SK-N-SH (cell line): ENCODE results near the gene IRF2BP2. TPM values are rescaled to one million over a fixed set of nuclear protein-coding genes. Genes with fewer than 3 reads are reported as not detected.

Source experiments
- CTCF ChIA-PET: fragments of 300-600, 350-600 bp; formaldehyde crosslinking; extraction: SDS; loops from one replicate; lab custom pipeline; 2021; lab: Yijun Ruan, JAX
- POLR2A ChIA-PET: fragments of 350-600 bp; sonication (Branson Sonifier 250); formaldehyde crosslinking; extraction: SDS; loops from one replicate; lab custom pipeline; 2020; ENCODE audit warnings: antibody characterized with exemption, inconsistent platforms; lab: Yijun Ruan, JAX
- DNase-seq: peaks from one replicate; pipeline ENCODE4 v3.0.0; 2012
- H2AFZ ChIP-seq: fragments of 200-600 bp; sonication (generic); 2 replicates; pipeline ENCODE4 v1.8.1; 2016; ENCODE audit warnings: antibody characterized with exemption, mild to moderate bottlenecking, low read depth
- H3F3A ChIP-seq: fragments of 200-600 bp; sonication (generic); replicated peaks from 2 replicates; pipeline ENCODE3; 2016; ENCODE audit warnings: antibody characterized with exemption, mild to moderate bottlenecking; ENCODE audit not compliant: insufficient read depth
- H3K27ac ChIP-seq, 2 experiments: fragments of 200-500 bp in 1 of 2; fragments of 200-600 bp in 1 of 2; sonication (Bioruptor generic) in 1 of 2; sonication (generic), shearing (Covaris generic) in 1 of 2; 2 replicates each; pipeline versions ENCODE4 v1.5.1 to v1.6.1; 2014 to 2016; ENCODE audit warnings: low read depth in 2 of 2, inconsistent platforms in 1 of 2, low read length in 1 of 2, mild to moderate bottlenecking in 1 of 2, mixed read lengths in 1 of 2
- H3K27me3 ChIP-seq: fragments of 200-600 bp; sonication (generic), shearing (Covaris generic); 2 replicates; pipeline ENCODE4 v1.6.1; 2016; ENCODE audit warnings: mixed run types; ENCODE audit not compliant: insufficient read depth
- H3K36me3 ChIP-seq, 2 experiments: fragments of 200-500 bp in 1 of 2; fragments of 200-600 bp in 1 of 2; sonication (Bioruptor generic) in 1 of 2; sonication (generic) in 1 of 2; replicated peaks in 1 of 2; 2 replicates each; pipeline versions ENCODE3 to v1.5.1; 2014 to 2016; ENCODE audit warnings: low read length in 1 of 2, mild to moderate bottlenecking in 1 of 2; ENCODE audit not compliant: insufficient read depth in 2 of 2, control insufficient read depth in 1 of 2
- H3K4me1 ChIP-seq, 2 experiments: fragments of 200-500 bp in 1 of 2; fragments of 200-600 bp in 1 of 2; sonication (Bioruptor generic) in 1 of 2; sonication (generic), shearing (Covaris generic) in 1 of 2; 2 replicates each; pipeline versions ENCODE4 v1.5.1 to v1.6.1; 2014 to 2016; ENCODE audit warnings: low read depth in 1 of 2, low read length in 1 of 2, mixed run types in 1 of 2; ENCODE audit not compliant: insufficient read depth in 2 of 2, control insufficient read depth in 1 of 2
- H3K4me2 ChIP-seq: fragments of 200-600 bp; sonication (generic), shearing (Covaris generic); 2 replicates; pipeline ENCODE4 v1.6.1; 2017; ENCODE audit warnings: mixed run types
- H3K4me3 ChIP-seq, 2 experiments: fragments of 200-500 bp in 1 of 2; fragments of 200-600 bp in 1 of 2; sonication (Bioruptor generic) in 1 of 2; sonication (generic), shearing (Covaris generic) in 1 of 2; 2 replicates each; pipeline versions ENCODE4 v1.5.1 to v1.8.1; 2014 to 2016; ENCODE audit warnings: low read depth in 2 of 2, inconsistent platforms in 1 of 2, low read length in 1 of 2, mild to moderate bottlenecking in 1 of 2, mixed read lengths in 1 of 2, moderate library complexity in 1 of 2
- H3K79me2 ChIP-seq: fragments of 200-600 bp; sonication (generic); 2 replicates; pipeline ENCODE4 v1.8.1; 2017; ENCODE audit warnings: mild to moderate bottlenecking; ENCODE audit not compliant: insufficient read depth
- H3K9ac ChIP-seq: fragments of 200-600 bp; sonication (generic); 2 replicates; pipeline ENCODE4 v1.6.1; 2017; ENCODE audit warnings: mixed run types
- H3K9me2 ChIP-seq: fragments of 200-600 bp; sonication (generic); 2 replicates; pipeline ENCODE4 v1.6.1; 2017; ENCODE audit warnings: mixed run types
- H3K9me3 ChIP-seq: fragments of 200-600 bp; sonication (generic); 2 replicates; pipeline ENCODE4 v1.6.1; 2017; ENCODE audit warnings: mixed run types, mild to moderate bottlenecking, moderate library complexity
- H4K20me1 ChIP-seq: fragments of 200-600 bp; sonication (generic); 2 replicates; pipeline ENCODE4 v1.6.1; 2017; ENCODE audit warnings: mild to moderate bottlenecking, mixed run types; ENCODE audit not compliant: insufficient read depth
- CHD2 ChIP-seq: fragments of 150-350 bp; IDR thresholded peaks from 2 replicates; pipeline ENCODE4 v1.6.1; 2018; ENCODE audit warnings: low read length; ENCODE audit not compliant: partially characterized antibody
- CTCF ChIP-seq: fragments of 200-600 bp; sonication (generic); IDR thresholded peaks from 2 replicates; pipeline ENCODE4 v1.6.1; 2017; ENCODE audit warnings: antibody characterized with exemption, mild to moderate bottlenecking, moderate library complexity
- FOSL2 ChIP-seq: IDR thresholded peaks from 2 replicates; pipeline ENCODE4 v1.4.0; 2012; ENCODE audit warnings: low read depth, mild to moderate bottlenecking, moderate library complexity, borderline replicate concordance
- FOXM1 ChIP-seq: IDR thresholded peaks from 2 replicates; pipeline ENCODE4 v1.4.0; 2012; ENCODE audit warnings: low read depth, mild to moderate bottlenecking
- IRF3 ChIP-seq: fragments of 150-350 bp; IDR thresholded peaks from 2 replicates; pipeline ENCODE4 v1.6.1; 2016; ENCODE audit warnings: mild to moderate bottlenecking, low read depth, low read length
- MEF2A ChIP-seq: IDR thresholded peaks from 2 replicates; pipeline ENCODE4 v1.4.0; 2012; ENCODE audit warnings: low read depth, borderline replicate concordance
- MXI1 ChIP-seq: IDR thresholded peaks from 2 replicates; pipeline ENCODE4 v1.6.1; 2012; ENCODE audit warnings: mild to moderate bottlenecking, low read depth, low read length, improper control_type of control experiment
- POLR2AphosphoS5 ChIP-seq: IDR thresholded peaks from 2 replicates; pipeline ENCODE4 v1.6.1; 2012; ENCODE audit warnings: low read depth, low read length
- RAD21 ChIP-seq: IDR thresholded peaks from 2 replicates; pipeline ENCODE4 v1.6.1; 2012; ENCODE audit warnings: mild to moderate bottlenecking, low read length
- RCOR1 ChIP-seq: fragments of 150-350 bp; IDR thresholded peaks from 2 replicates; pipeline ENCODE4 v1.6.1; 2017; ENCODE audit warnings: antibody characterized with exemption, low read length
- RFX5 ChIP-seq: IDR thresholded peaks from 2 replicates; pipeline ENCODE4 v1.6.1; 2012; ENCODE audit warnings: mild to moderate bottlenecking, improper control_type of control experiment, low read length
- SMC3 ChIP-seq: IDR thresholded peaks from 2 replicates; pipeline ENCODE4 v1.6.1; 2012; ENCODE audit warnings: low read depth, low read length, improper control_type of control experiment
- USF1 ChIP-seq: IDR thresholded peaks from 2 replicates; pipeline ENCODE4 v1.4.0; 2012; ENCODE audit warnings: low read depth, borderline replicate concordance
- YY1 ChIP-seq: IDR thresholded peaks from 2 replicates; pipeline ENCODE4 v1.4.0; 2012; ENCODE audit warnings: low read depth, mild to moderate bottlenecking
- ZBTB33 ChIP-seq: IDR thresholded peaks from 2 replicates; pipeline ENCODE4 v1.4.0; 2012; ENCODE audit warnings: low read depth, borderline replicate concordance
- WGBS: methylation state at CpG from one replicate; pipeline ENCODE4 v1.1.6; 2017; ENCODE audit warnings: low lambda C conversion rate; 5-methylcytosine and 5-hydroxymethylcytosine counted together
- polyA plus RNA-seq, 3 experiments: library from polyadenylated mRNA; depleted of rRNA; stranded (reverse); fragments of >200 nt; gene quantifications; 2 replicates each; pipeline ENCODE4 v1.2.3, GENCODE V29; 2012

IRF2BP2 gene
- polyA plus RNA-seq, 1 of the 3 experiments (the other 2 are of a cell fraction): 73.9 TPM

- H2AFZ ChIP-seq: no peak overlapping the region
- peaks cover 0 to 11% of the 10 kb centered on the region in 2 experiments; a peak in 1 of 4 replicates for H3K4me1 ChIP-seq
- no peaks in the 10 kb centered on the region for H3K9me2 ChIP-seq
- no peak for DNase-seq
- H3K36me3 ChIP-seq: no peaks in the 10 kb centered on the region
- H3K79me2 ChIP-seq: no peaks in the 10 kb centered on the region
- H3K4me2 ChIP-seq: no peak overlapping the region
- H4K20me1 ChIP-seq: no peaks in the 10 kb centered on the region
- no peak overlapping the region for H3K27ac ChIP-seq
- 87% methylated on average over 12 of the region's 12 CpGs for WGBS
- H3F3A ChIP-seq: no peaks in the 10 kb centered on the region
- H3K4me3 ChIP-seq: no peak overlapping the region
- no peak overlapping the region for H3K9ac ChIP-seq
- no peaks in the 10 kb centered on the region for H3K9me3 ChIP-seq
- H3K27me3 ChIP-seq: no peaks in the 10 kb centered on the region
- no peak for TF ChIP-seq YY1
- no peak for TF ChIP-seq IRF3
- no peak for TF ChIP-seq POLR2AphosphoS5
- TF ChIP-seq MXI1: no peak
- TF ChIP-seq FOSL2: no peak
- no peak for TF ChIP-seq ZBTB33
- no peak for TF ChIP-seq RFX5
- no peak for TF ChIP-seq FOXM1
- no peak for TF ChIP-seq SMC3
- no peak for TF ChIP-seq MEF2A
- ChIA-PET POLR2A (no interaction called here), CTCF (no interaction called here)
Measured at GRCh38 chr1:234586892-234587485, 23.0 kb downstream of the IRF2BP2 start.

GRCh38 chr1:234586304-234586703 lies 23.7 kb downstream of the IRF2BP2 start:
- no peak overlapping the region for H3K4me2 ChIP-seq
- H2AFZ ChIP-seq: no peak overlapping the region
- no peaks in the 10 kb centered on the region for H4K20me1 ChIP-seq
- POLR2A ChIA-PET: no interaction called here
- no peak for DNase-seq
- H3K36me3 ChIP-seq: no peaks in the 10 kb centered on the region
- no peaks in the 10 kb centered on the region for H3K9me2 ChIP-seq
- no peaks in the 10 kb centered on the region for H3K9me3 ChIP-seq
- H3F3A ChIP-seq: no peaks in the 10 kb centered on the region
- H3K79me2 ChIP-seq: no peaks in the 10 kb centered on the region
- 92% methylated on average over 5 of the region's 5 CpGs for WGBS
- no peak overlapping the region for H3K4me3 ChIP-seq
- CTCF ChIA-PET: interaction anchor here (2.1 kb wide), 1 partner anchor 497 kb away, joined by 6 read pairs; no protein-coding TSS in a partner anchor
- peaks cover 0 to 11% of the 10 kb centered on the region in 2 experiments; a peak in 1 of 4 replicates for H3K4me1 ChIP-seq
- H3K9ac ChIP-seq: no peak overlapping the region
- H3K27ac ChIP-seq: no peak overlapping the region
- no peaks in the 10 kb centered on the region for H3K27me3 ChIP-seq
- TF ChIP-seq SMC3 (no peak), FOXM1 (no peak), POLR2AphosphoS5 (no peak), USF1 (no peak), IRF3 (no peak), CTCF (no peak), CHD2 (no peak), RAD21 (no peak), MXI1 (no peak), RCOR1 (no peak), ZBTB33 (no peak)
